IMR-90 (cell line): ENCODE data around the gene ANXA1. TPM values are rescaled to one million over a fixed set of nuclear protein-coding genes. Genes with fewer than 3 reads are reported as not detected.
A peak's percentile ranks its signal among the peaks of the same experiment; 100 is the strongest.

ENCODE experiments used
- ATAC-seq: fragments of 200-7000 bp; cut with Tn5 transposase; 2 replicates; pipeline ENCODE4 v1.9.1; 2020; ENCODE audit warnings: low read depth, mild to moderate bottlenecking, moderate library complexity
- BruUV-seq: library from RNA; stranded (reverse); fragments of 400-500 nt; replicated peaks from 2 replicates; lab custom pipeline; 2021; lab: Mats Ljungman, UMichigan
- CTCF ChIA-PET: fragments of 300-600 bp; formaldehyde crosslinking; extraction: SDS; loops from one replicate; lab custom pipeline; 2021; ENCODE audit warnings: antibody characterized with exemption; lab: Yijun Ruan, JAX
- POLR2A ChIA-PET: fragments of 300-600 bp; sonication (Branson Sonifier 250); formaldehyde crosslinking; loops from one replicate; lab custom pipeline; 2022; ENCODE audit warnings: antibody characterized with exemption; ENCODE audit not compliant: unreplicated experiment; lab: Charles Lee
- DNase-seq: peaks from one replicate; pipeline ENCODE4 v3.0.0; 2013
- H2AFZ ChIP-seq: replicated peaks from 2 replicates; pipeline ENCODE3; 2013; ENCODE audit warnings: low read length, mild to moderate bottlenecking; ENCODE audit not compliant: poor library complexity
- H2AK5ac ChIP-seq: 2 replicates; pipeline ENCODE4 v1.6.1; 2013; ENCODE audit warnings: low read depth, low read length, inconsistent platforms
- H2AK9ac ChIP-seq: replicated peaks from 2 replicates; pipeline ENCODE3; 2013; ENCODE audit warnings: mild to moderate bottlenecking, low read depth, low read length, moderate library complexity; ENCODE audit not compliant: poor library complexity
- H2BK120ac ChIP-seq: 2 replicates; pipeline ENCODE4 v1.6.1; 2013; ENCODE audit warnings: low read depth, low read length, inconsistent platforms
- H2BK15ac ChIP-seq: 3 replicates; pipeline ENCODE4 v1.6.1; 2013; ENCODE audit warnings: low read depth, low read length, inconsistent platforms
- H2BK20ac ChIP-seq: 2 replicates; pipeline ENCODE4 v1.6.1; 2013; ENCODE audit warnings: low read depth, mild to moderate bottlenecking, inconsistent platforms, low read length, moderate library complexity
- H2BK5ac ChIP-seq: 2 replicates; pipeline ENCODE4 v1.6.1; 2013; ENCODE audit warnings: mild to moderate bottlenecking, low read depth, low read length, inconsistent platforms; ENCODE audit not compliant: poor library complexity, severe bottlenecking
- H3K14ac ChIP-seq: replicated peaks from 2 replicates; pipeline ENCODE4 v1.6.1; 2013; ENCODE audit warnings: low read depth, low read length, inconsistent platforms
- H3K18ac ChIP-seq: 2 replicates; pipeline ENCODE4 v1.6.1; 2013; ENCODE audit warnings: low read depth, low read length, control low read depth
- H3K23ac ChIP-seq: 2 replicates; pipeline ENCODE4 v1.6.1; 2013; ENCODE audit warnings: low read depth, low read length, inconsistent platforms
- H3K27ac ChIP-seq: 2 replicates; pipeline ENCODE4 v1.5.1; 2013; ENCODE audit warnings: mild to moderate bottlenecking, control low read depth, low read length; ENCODE audit not compliant: insufficient read depth
- H3K27me3 ChIP-seq: 2 replicates; pipeline ENCODE4 v1.6.1; 2013; ENCODE audit warnings: low read length; ENCODE audit not compliant: control insufficient read depth, insufficient read depth
- H3K36me3 ChIP-seq: 2 replicates; pipeline ENCODE4 v1.6.1; 2013; ENCODE audit warnings: low read length, mixed read lengths; ENCODE audit not compliant: control insufficient read depth, insufficient read depth
- H3K4ac ChIP-seq: 2 replicates; pipeline ENCODE4 v1.6.1; 2013; ENCODE audit warnings: low read depth, low read length, inconsistent platforms
- H3K4me1 ChIP-seq: 2 replicates; pipeline ENCODE4 v1.6.1; 2013; ENCODE audit warnings: low read length, mixed read lengths; ENCODE audit not compliant: control insufficient read depth, insufficient read depth
- H3K4me2 ChIP-seq: 2 replicates; pipeline ENCODE4 v1.6.1; 2013; ENCODE audit warnings: low read depth, mild to moderate bottlenecking, control low read depth, low read length, moderate library complexity
- H3K4me3 ChIP-seq: 2 replicates; pipeline ENCODE4 v1.5.1; 2013; ENCODE audit warnings: low read depth, mild to moderate bottlenecking, control low read depth, low read length, moderate library complexity; ENCODE audit not compliant: insufficient read depth
- H3K56ac ChIP-seq: 2 replicates; pipeline ENCODE4 v1.6.1; 2013; ENCODE audit warnings: low read length, inconsistent platforms; ENCODE audit not compliant: insufficient read depth; ENCODE audit errors: extremely low read depth
- H3K79me1 ChIP-seq, 2 experiments: 2 replicates each; pipeline ENCODE4 v1.6.1; 2013; ENCODE audit warnings: low read length in 2 of 2, inconsistent platforms in 1 of 2, low read depth in 1 of 2
- H3K9ac ChIP-seq: 2 replicates; pipeline ENCODE4 v1.6.1; 2013; ENCODE audit warnings: low read depth, low read length, control low read depth
- H3K9me1 ChIP-seq: 2 replicates; pipeline ENCODE4 v1.6.1; 2013; ENCODE audit warnings: low read length, inconsistent platforms; ENCODE audit not compliant: insufficient read depth
- H3K9me3 ChIP-seq: 2 replicates; pipeline ENCODE4 v1.6.1; 2013; ENCODE audit warnings: low read length; ENCODE audit not compliant: control insufficient read depth, insufficient read depth
- H4K20me1 ChIP-seq: 2 replicates; pipeline ENCODE4 v1.6.1; 2013; ENCODE audit warnings: low read length, inconsistent platforms; ENCODE audit not compliant: insufficient read depth
- H4K5ac ChIP-seq: 2 replicates; pipeline ENCODE4 v1.6.1; 2013; ENCODE audit warnings: mild to moderate bottlenecking, low read depth, low read length, control low read depth
- H4K8ac ChIP-seq, 2 experiments: 2 replicates each; pipeline ENCODE4 v1.6.1; 2013; ENCODE audit warnings: low read depth in 2 of 2, low read length in 2 of 2, control low read depth in 1 of 2, inconsistent platforms in 1 of 2
- H4K91ac ChIP-seq: 2 replicates; pipeline ENCODE4 v1.6.1; 2013; ENCODE audit warnings: low read depth, low read length, inconsistent platforms; ENCODE audit not compliant: insufficient read depth
- CEBPB ChIP-seq: IDR thresholded peaks from 2 replicates; pipeline ENCODE4 v1.6.1; 2012; ENCODE audit warnings: low read depth, low read length, improper control_type of control experiment
- FOS ChIP-seq: fragments of 150-350 bp; IDR thresholded peaks from 2 replicates; pipeline ENCODE4 v1.6.1; 2016; ENCODE audit warnings: low read depth, low read length
- NFE2L2 ChIP-seq: fragments of 150-350 bp; IDR thresholded peaks from 2 replicates; pipeline ENCODE4 v1.6.1; 2016; ENCODE audit warnings: low read depth, mild to moderate bottlenecking, low read length
- RCOR1 ChIP-seq: IDR thresholded peaks from 2 replicates; pipeline ENCODE4 v1.6.1; 2012; ENCODE audit warnings: mild to moderate bottlenecking, low read length, improper control_type of control experiment; ENCODE audit not compliant: insufficient replicate concordance
- WGBS, 2 experiments: methylation state at CpG; one replicate each; pipeline versions ENCODE4 v1.1.5 to v1.1.7; 2013; ENCODE audit warnings: missing lambda C conversion rate in 2 of 2; ENCODE audit not compliant: insufficient read length in 1 of 2; ENCODE audit errors: extremely low coverage in 2 of 2; 5-methylcytosine and 5-hydroxymethylcytosine counted together
- dilution Hi-C: fragments of 300-500 bp; cut with HindIII; formaldehyde crosslinking; loops from one replicate; pipeline ENCODE4 v1.14.3; 2018; ENCODE audit warnings: low sequenced_read_pairs; ENCODE audit not compliant: unreplicated experiment
- in situ Hi-C: fragments of 300-500 bp; cut with MboI; formaldehyde crosslinking; loops from 3 replicates; pipeline ENCODE4 v1.14.3; 2019; ENCODE audit warnings: low sequenced_read_pairs, inconsistent platforms, mixed read lengths
- intact Hi-C: fragments of 100-400 bp; cut with micrococcal nuclease; formaldehyde crosslinking; loops from 2 replicates; pipeline ENCODE4 v1.10.0; 2022
- polyA plus RNA-seq, 3 experiments: library from polyadenylated mRNA; depleted of rRNA; stranded (reverse); fragments of >200 nt; gene quantifications; 2 replicates each; pipeline ENCODE4 v1.2.3, GENCODE V29; 2012; ENCODE audit warnings: low replicate concordance in 1 of 3
- total RNA-seq: library from RNA; depleted of rRNA; stranded (reverse); fragments of >200 nt; gene quantifications from 2 replicates; pipeline ENCODE4 v1.2.3, GENCODE V29; 2012
- TF ChIP-seq, protein P1 (sequence below): conservative IDR thresholded peaks from 2 replicates; pipeline ENCODE4 v1.5.1; 2012; ENCODE audit warnings: mild to moderate bottlenecking, low read depth, low read length, improper control_type of control experiment

Gene ANXA1
- total and polyA plus RNA-seq, 2 of the 4 experiments (the other 2 are of a cell fraction) = 520 to 583 TPM

DNA sequence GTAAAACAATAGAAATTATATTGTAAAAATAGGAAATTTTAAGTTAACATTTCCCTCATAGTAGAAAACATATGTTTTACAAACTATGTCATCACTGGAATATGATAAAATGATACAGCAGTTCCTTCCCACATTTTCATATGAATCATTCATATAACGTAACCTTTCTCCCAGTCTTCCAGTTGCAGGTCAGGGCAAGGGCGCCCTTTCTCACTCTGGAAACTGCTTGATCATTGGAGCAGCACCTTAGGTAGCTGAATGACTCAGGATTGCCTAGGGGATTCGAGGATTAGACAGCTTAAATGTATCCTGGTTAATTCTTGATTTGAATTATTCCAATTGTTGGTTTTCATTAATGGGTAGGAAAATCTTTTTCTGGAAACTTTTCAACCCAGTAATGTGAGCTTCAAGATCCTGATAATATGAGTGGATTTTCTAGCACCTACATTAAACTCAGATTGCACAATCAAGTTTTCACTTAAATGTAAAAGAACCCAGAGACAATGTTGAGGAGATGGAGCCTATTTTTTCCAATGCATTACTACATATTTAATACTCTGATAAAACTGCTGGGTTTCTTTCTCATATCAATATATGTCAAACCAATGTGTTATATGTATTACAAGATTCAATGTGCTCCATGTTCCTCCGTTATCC lies 32.6 kb upstream of the ANXA1 start:
- no peak overlapping the region for H2AK5ac ChIP-seq
- H3K4me3 ChIP-seq = no peak overlapping the region
- H2BK120ac ChIP-seq = no peak overlapping the region
- no peak overlapping the region for H2BK15ac ChIP-seq
- peaks cover 2% of the 10 kb centered on the region; the same call in 1 of the 2 replicates for H3K4me1 ChIP-seq
- no peak overlapping the region for H2AFZ ChIP-seq
- no peak overlapping the region for H4K5ac ChIP-seq
- H3K79me1 ChIP-seq = no peaks in the 10 kb centered on the region
- no peak overlapping the region for H3K14ac ChIP-seq
- H3K23ac ChIP-seq = no peak overlapping the region
- no peak overlapping the region for H3K56ac ChIP-seq
- H3K36me3 ChIP-seq = no peaks in the 10 kb centered on the region
- no peak overlapping the region for H3K4ac ChIP-seq
- no peaks in the 10 kb centered on the region for H4K20me1 ChIP-seq
- TF ChIP-seq CEBPB (peak; percentile 83), FOS (no peak), RCOR1 (no peak), NFE2L2 (peak; percentile 38)
- TF ChIP-seq, protein P1, sequence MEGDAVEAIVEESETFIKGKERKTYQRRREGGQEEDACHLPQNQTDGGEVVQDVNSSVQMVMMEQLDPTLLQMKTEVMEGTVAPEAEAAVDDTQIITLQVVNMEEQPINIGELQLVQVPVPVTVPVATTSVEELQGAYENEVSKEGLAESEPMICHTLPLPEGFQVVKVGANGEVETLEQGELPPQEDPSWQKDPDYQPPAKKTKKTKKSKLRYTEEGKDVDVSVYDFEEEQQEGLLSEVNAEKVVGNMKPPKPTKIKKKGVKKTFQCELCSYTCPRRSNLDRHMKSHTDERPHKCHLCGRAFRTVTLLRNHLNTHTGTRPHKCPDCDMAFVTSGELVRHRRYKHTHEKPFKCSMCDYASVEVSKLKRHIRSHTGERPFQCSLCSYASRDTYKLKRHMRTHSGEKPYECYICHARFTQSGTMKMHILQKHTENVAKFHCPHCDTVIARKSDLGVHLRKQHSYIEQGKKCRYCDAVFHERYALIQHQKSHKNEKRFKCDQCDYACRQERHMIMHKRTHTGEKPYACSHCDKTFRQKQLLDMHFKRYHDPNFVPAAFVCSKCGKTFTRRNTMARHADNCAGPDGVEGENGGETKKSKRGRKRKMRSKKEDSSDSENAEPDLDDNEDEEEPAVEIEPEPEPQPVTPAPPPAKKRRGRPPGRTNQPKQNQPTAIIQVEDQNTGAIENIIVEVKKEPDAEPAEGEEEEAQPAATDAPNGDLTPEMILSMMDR = no peak
- ATAC-seq (no peak; the same call in 1 of the 2 replicates), DNase-seq (peak; percentile 77)
- no peak overlapping the region for H2BK5ac ChIP-seq
- in situ Hi-C loops = no loop called here
- no TSS peak for BruUV-seq
- H4K91ac ChIP-seq = no peak overlapping the region
- CTCF ChIA-PET = no interaction called here
- H3K9me3 ChIP-seq = no peaks in the 10 kb centered on the region
- H4K8ac ChIP-seq = no peak overlapping the region
- POLR2A ChIA-PET = interaction anchor here (0.6 to 0.7 kb wide), 3 partner anchors 13 to 1665 kb away, joined by 3 read pairs; no protein-coding TSS in a partner anchor
- no peaks in the 10 kb centered on the region for H3K27me3 ChIP-seq
- H3K9ac ChIP-seq = no peak overlapping the region
- dilution Hi-C loops = no loop called here
- no peak overlapping the region for H3K18ac ChIP-seq
- intact Hi-C loops = no loop called here
- H3K4me2 ChIP-seq = no peak overlapping the region
- no peaks in the 10 kb centered on the region for H3K9me1 ChIP-seq
- no peak overlapping the region for H2BK20ac ChIP-seq
- no peak overlapping the region for H2AK9ac ChIP-seq
- no peak overlapping the region for H3K27ac ChIP-seq
- WGBS, 2 experiments = no CpG with 5 or more reads among the region's 4 CpGs
